SK-N-SH treated with all-trans-retinoic acid at 6 μM for 48 hours (cell line): ENCODE data around the gene PCLO.

Experiments
- OSR1 ChIP-seq: fragments of 250-450 bp; sonication (Bioruptor Pico); IDR thresholded peaks from 2 replicates; pipeline ENCODE4 v1.8.0; 2022; ENCODE audit warnings: moderate library complexity, mild to moderate bottlenecking, inconsistent platforms
- PPARA ChIP-seq: fragments of 250-450 bp; sonication (Bioruptor Pico); IDR thresholded peaks from 2 replicates; pipeline ENCODE4 v1.5.0; 2020; ENCODE audit warnings: mild to moderate bottlenecking, borderline replicate concordance
- RARB ChIP-seq: fragments of 250-450 bp; sonication (Bioruptor Pico); IDR thresholded peaks from 2 replicates; pipeline ENCODE4 v1.8.0; 2021; ENCODE audit warnings: mild to moderate bottlenecking, moderate library complexity
- SNAI2 ChIP-seq: fragments of 250-450 bp; sonication (Bioruptor Pico); IDR thresholded peaks from 2 replicates; pipeline ENCODE4 v1.5.0; 2020; ENCODE audit warnings: mild to moderate bottlenecking, moderate library complexity
- ZC3H10 ChIP-seq: fragments of 250-450 bp; sonication (Bioruptor Pico); IDR thresholded peaks from 2 replicates; pipeline ENCODE4 v1.5.1; 2021; ENCODE audit warnings: mild to moderate bottlenecking, moderate library complexity
- ZNF70 ChIP-seq: fragments of 450-650 bp; formaldehyde crosslinking; IDR thresholded peaks from 2 replicates; pipeline ENCODE4 v1.5.0; 2020; ENCODE audit warnings: mild to moderate bottlenecking, moderate library complexity
- ZNF8 ChIP-seq: fragments of 450-650 bp; formaldehyde crosslinking; IDR thresholded peaks from 2 replicates; pipeline ENCODE4 v1.5.0; 2020; ENCODE audit warnings: mild to moderate bottlenecking, moderate library complexity
- TF ChIP-seq, protein P1 (sequence below): fragments of 250-450 bp; sonication (Bioruptor Pico); IDR thresholded peaks from 2 replicates; pipeline ENCODE4 v1.8.0; 2020; ENCODE audit warnings: mild to moderate bottlenecking, moderate library complexity, borderline replicate concordance
- TF ChIP-seq, protein P2 (sequence below): fragments of 250-450 bp; sonication (Bioruptor Pico); IDR thresholded peaks from 2 replicates; pipeline ENCODE4 v1.8.0; 2021; ENCODE audit warnings: low read depth, mild to moderate bottlenecking, moderate library complexity, borderline replicate concordance

DNA sequence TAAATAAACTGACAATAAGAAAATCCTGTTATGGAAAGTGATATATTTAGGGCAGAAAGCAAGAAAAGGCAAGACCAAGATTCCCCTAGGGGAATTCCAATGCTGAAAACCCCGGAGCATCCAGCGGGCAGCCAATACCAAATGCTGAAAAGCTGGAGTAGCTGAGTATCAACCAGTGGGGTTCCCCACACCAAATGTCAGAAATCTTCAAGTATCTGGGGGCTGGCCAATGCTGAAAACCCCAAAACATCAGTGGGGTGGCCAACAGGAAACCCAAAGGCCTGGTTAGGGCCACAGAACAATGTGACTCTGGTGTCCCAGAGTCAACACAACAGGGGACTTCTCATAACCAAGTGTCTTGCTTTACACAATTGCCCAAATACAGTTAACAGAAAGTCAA lies 447.3 kb downstream of the PCLO start:
- TF ChIP-seq OSR1 (CRISPR knock-in tag): no peak
- no peak for TF ChIP-seq ZC3H10 (CRISPR knock-in tag)
- TF ChIP-seq ZNF8: no peak
- TF ChIP-seq, protein P1, sequence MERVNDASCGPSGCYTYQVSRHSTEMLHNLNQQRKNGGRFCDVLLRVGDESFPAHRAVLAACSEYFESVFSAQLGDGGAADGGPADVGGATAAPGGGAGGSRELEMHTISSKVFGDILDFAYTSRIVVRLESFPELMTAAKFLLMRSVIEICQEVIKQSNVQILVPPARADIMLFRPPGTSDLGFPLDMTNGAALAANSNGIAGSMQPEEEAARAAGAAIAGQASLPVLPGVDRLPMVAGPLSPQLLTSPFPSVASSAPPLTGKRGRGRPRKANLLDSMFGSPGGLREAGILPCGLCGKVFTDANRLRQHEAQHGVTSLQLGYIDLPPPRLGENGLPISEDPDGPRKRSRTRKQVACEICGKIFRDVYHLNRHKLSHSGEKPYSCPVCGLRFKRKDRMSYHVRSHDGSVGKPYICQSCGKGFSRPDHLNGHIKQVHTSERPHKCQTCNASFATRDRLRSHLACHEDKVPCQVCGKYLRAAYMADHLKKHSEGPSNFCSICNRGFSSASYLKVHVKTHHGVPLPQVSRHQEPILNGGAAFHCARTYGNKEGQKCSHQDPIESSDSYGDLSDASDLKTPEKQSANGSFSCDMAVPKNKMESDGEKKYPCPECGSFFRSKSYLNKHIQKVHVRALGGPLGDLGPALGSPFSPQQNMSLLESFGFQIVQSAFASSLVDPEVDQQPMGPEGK (CRISPR knock-in tag): no peak
- no peak for TF ChIP-seq ZNF70 (CRISPR knock-in tag)
- no peak for TF ChIP-seq PPARA (CRISPR knock-in tag)
- TF ChIP-seq RARB (CRISPR knock-in tag): no peak
- no peak for TF ChIP-seq SNAI2 (CRISPR knock-in tag)
- TF ChIP-seq, protein P2, sequence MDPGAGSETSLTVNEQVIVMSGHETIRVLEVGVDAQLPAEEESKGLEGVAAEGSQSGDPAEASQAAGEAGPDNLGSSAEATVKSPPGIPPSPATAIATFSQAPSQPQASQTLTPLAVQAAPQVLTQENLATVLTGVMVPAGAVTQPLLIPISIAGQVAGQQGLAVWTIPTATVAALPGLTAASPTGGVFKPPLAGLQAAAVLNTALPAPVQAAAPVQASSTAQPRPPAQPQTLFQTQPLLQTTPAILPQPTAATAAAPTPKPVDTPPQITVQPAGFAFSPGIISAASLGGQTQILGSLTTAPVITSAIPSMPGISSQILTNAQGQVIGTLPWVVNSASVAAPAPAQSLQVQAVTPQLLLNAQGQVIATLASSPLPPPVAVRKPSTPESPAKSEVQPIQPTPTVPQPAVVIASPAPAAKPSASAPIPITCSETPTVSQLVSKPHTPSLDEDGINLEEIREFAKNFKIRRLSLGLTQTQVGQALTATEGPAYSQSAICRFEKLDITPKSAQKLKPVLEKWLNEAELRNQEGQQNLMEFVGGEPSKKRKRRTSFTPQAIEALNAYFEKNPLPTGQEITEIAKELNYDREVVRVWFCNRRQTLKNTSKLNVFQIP (CRISPR knock-in tag): no peak
